Panc1 (cell line): Measurements from ENCODE around the gene FRMPD4. TPM values are rescaled to one million over a fixed set of nuclear protein-coding genes. Genes with fewer than 3 reads are reported as not detected.

ENCODE experiments used
- ATAC-seq: fragments of 200-7000 bp; cut with Tn5 transposase; 2 replicates; pipeline ENCODE4 v1.9.1; 2020; ENCODE audit warnings: mild to moderate bottlenecking, moderate library complexity
- BruUV-seq: library from RNA; stranded (reverse); fragments of 400-500 nt; replicated peaks from 2 replicates; lab custom pipeline; 2021; lab: Mats Ljungman, UMichigan
- CTCF ChIA-PET: fragments of 300-600 bp; sonication (Branson Sonifier 250); formaldehyde crosslinking; loops from one replicate; lab custom pipeline; 2022; ENCODE audit warnings: antibody characterized with exemption; lab: Charles Lee
- POLR2A ChIA-PET: fragments of 300-600 bp; sonication (Branson Sonifier 250); formaldehyde crosslinking; loops from one replicate; lab custom pipeline; 2022; ENCODE audit warnings: antibody characterized with exemption; lab: Charles Lee
- DNase-seq: peaks from one replicate; pipeline ENCODE4 v3.0.0-alpha.2; 2010; ENCODE audit warnings: low read depth, low spot score
- H3K27ac ChIP-seq: 2 replicates; pipeline ENCODE4 v1.5.1; 2011; ENCODE audit warnings: mild to moderate bottlenecking, low read length, inconsistent platforms
- H3K27me3 ChIP-seq: fragments of 200-500 bp; sonication (Bioruptor generic); 2 replicates; pipeline ENCODE4 v1.6.0; 2014; ENCODE audit warnings: low read length, inconsistent platforms; ENCODE audit not compliant: control insufficient read depth, insufficient read depth
- H3K36me3 ChIP-seq: fragments of 200-500 bp; sonication (Bioruptor generic); 2 replicates; pipeline ENCODE4 v1.5.1; 2014; ENCODE audit warnings: inconsistent platforms, mild to moderate bottlenecking, low read length, moderate library complexity; ENCODE audit not compliant: control insufficient read depth, insufficient read depth
- H3K4me1 ChIP-seq: 2 replicates; pipeline ENCODE4 v1.5.1; 2011; ENCODE audit warnings: inconsistent platforms, mild to moderate bottlenecking, low read length, moderate library complexity; ENCODE audit not compliant: control insufficient read depth, insufficient read depth
- H3K4me3 ChIP-seq, 2 experiments: 2 replicates each; pipeline ENCODE4 v1.5.1; 2011 to 2012; ENCODE audit warnings: low read depth in 2 of 2, low read length in 2 of 2, mild to moderate bottlenecking in 2 of 2, inconsistent platforms in 1 of 2, moderate library complexity in 1 of 2
- H3K9me3 ChIP-seq: fragments of 200-500 bp; sonication (Bioruptor generic); 2 replicates; pipeline ENCODE4 v1.5.1; 2014; ENCODE audit warnings: low read depth, mild to moderate bottlenecking, inconsistent platforms, low read length, moderate library complexity; ENCODE audit not compliant: control insufficient read depth, insufficient read depth
- POLR2AphosphoS5 ChIP-seq: IDR thresholded peaks from 2 replicates; pipeline ENCODE4 v1.6.1; 2012; ENCODE audit warnings: mild to moderate bottlenecking, low read depth, low read length, moderate library complexity
- REST ChIP-seq, 2 experiments: IDR thresholded peaks; 2 replicates each; pipeline ENCODE4 v1.6.1; 2011 to 2012; ENCODE audit warnings: low read depth in 2 of 2, control low read depth in 1 of 2, low read length in 1 of 2, mild to moderate bottlenecking in 1 of 2, moderate library complexity in 1 of 2; ENCODE audit not compliant: insufficient read depth in 1 of 2
- SIN3A ChIP-seq: IDR thresholded peaks from 2 replicates; pipeline ENCODE4 v1.6.1; 2012; ENCODE audit warnings: low read depth, mild to moderate bottlenecking, low read length, moderate library complexity, borderline replicate concordance; ENCODE audit not compliant: insufficient read depth
- TCF7L2 ChIP-seq: IDR thresholded peaks from 2 replicates; pipeline ENCODE4 v1.6.1; 2011; ENCODE audit warnings: mild to moderate bottlenecking, low read depth, low read length, inconsistent platforms
- in situ Hi-C: cut with HindIII; loops from 2 replicates; pipeline ENCODE4 v1.10.0; 2016; ENCODE audit warnings: low sequenced_read_pairs, low pct_unique_long_range_greater_than_20kb
- intact Hi-C: fragments of 100-400 bp; cut with micrococcal nuclease; formaldehyde crosslinking; loops from one replicate; pipeline ENCODE4 v1.10.0; 2022; ENCODE audit not compliant: unreplicated experiment
- total RNA-seq: library from RNA; stranded (reverse); gene quantifications from one replicate; pipeline ENCODE4 v1.2.1, GENCODE V29; 2021; ENCODE audit not compliant: unreplicated experiment
- TF ChIP-seq, protein P1 (sequence below): fragments of 450-650 bp; IDR thresholded peaks from 2 replicates; pipeline ENCODE4 v1.5.1; 2017; ENCODE audit warnings: mild to moderate bottlenecking

The FRMPD4 gene
- total RNA-seq, 1 experiment from 2014 or later = not detected

- TF ChIP-seq, protein P1, sequence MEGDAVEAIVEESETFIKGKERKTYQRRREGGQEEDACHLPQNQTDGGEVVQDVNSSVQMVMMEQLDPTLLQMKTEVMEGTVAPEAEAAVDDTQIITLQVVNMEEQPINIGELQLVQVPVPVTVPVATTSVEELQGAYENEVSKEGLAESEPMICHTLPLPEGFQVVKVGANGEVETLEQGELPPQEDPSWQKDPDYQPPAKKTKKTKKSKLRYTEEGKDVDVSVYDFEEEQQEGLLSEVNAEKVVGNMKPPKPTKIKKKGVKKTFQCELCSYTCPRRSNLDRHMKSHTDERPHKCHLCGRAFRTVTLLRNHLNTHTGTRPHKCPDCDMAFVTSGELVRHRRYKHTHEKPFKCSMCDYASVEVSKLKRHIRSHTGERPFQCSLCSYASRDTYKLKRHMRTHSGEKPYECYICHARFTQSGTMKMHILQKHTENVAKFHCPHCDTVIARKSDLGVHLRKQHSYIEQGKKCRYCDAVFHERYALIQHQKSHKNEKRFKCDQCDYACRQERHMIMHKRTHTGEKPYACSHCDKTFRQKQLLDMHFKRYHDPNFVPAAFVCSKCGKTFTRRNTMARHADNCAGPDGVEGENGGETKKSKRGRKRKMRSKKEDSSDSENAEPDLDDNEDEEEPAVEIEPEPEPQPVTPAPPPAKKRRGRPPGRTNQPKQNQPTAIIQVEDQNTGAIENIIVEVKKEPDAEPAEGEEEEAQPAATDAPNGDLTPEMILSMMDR = peak; percentile 59
- no peak for TF ChIP-seq REST (IDR thresholded peaks at IDR 0.05; ENCODE audit: insufficient read depth in 1 of 2, low read depth in 2 of 2, low read length in 1 of 2)
- no peak for DNase-seq
- Histone ChIP-seq H3K4me1 (no peaks in the 10 kb centered on the region), H3K4me3 (no peak overlapping the region), H3K27ac (no peak overlapping the region), H3K36me3 (no peaks in the 10 kb centered on the region), H3K9me3 (no peaks in the 10 kb centered on the region), H3K27me3 (no peaks in the 10 kb centered on the region)
- ChIA-PET POLR2A (no interaction called here), CTCF (no interaction called here)
- BruUV-seq = no TSS peak
- in situ Hi-C loops = no loop called here
- intact Hi-C loops = no loop called here
- no peak for ATAC-seq
These were observed 429.6 kb downstream of the FRMPD4 start for GRCh38 chrX:12567857-12568256.

DNA sequence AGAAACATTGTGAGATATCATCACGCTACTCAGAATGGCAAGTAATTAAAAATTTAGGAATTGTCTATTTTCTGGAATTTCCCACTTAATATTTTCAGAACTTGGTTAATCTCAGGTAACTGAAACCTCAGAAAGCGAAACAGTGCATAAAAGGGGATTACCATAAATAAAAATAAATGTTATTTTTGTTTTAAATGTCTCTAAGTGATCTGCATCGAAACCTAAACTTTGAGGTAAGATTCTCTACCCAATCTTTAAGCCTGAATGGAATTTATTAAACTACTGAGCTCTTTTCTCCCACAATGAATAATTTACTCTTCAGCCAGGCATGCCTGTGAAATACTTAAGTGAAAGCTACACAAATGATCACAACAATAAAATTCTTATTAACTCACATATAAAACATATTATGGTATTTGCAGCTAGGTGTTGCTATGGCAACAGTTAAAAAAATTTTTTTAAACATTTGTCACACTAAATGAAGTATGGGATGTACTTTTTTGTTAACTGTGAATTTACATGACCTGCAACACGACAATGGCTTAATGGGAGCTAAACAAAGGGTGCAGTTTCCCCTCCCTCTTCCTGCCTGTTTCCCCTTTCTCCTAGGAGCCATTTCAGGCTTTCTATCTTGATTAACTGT, 432.7 kb downstream of the FRMPD4 start:
- CTCF ChIA-PET = no interaction called here
- in situ Hi-C loops (no loop called here), intact Hi-C loops (no loop called here)
- no peak overlapping the region for H3K4me3 ChIP-seq
- no peak overlapping the region for H3K27ac ChIP-seq
- H3K9me3 ChIP-seq = no peaks in the 10 kb centered on the region
- POLR2A ChIA-PET = no interaction called here
- no peak for TF ChIP-seq SIN3A
- TF ChIP-seq TCF7L2 = no peak
- no peak for TF ChIP-seq POLR2AphosphoS5
- no peak for TF ChIP-seq REST (IDR thresholded peaks at IDR 0.05; ENCODE audit: insufficient read depth in 1 of 2, low read depth in 2 of 2, low read length in 1 of 2)
- ATAC-seq (no peak), DNase-seq (no peak)
- no peaks in the 10 kb centered on the region for H3K4me1 ChIP-seq
- no peaks in the 10 kb centered on the region for H3K27me3 ChIP-seq
- no TSS peak for BruUV-seq
- no peaks in the 10 kb centered on the region for H3K36me3 ChIP-seq
